Right lobe of liver (tissue), 4 donors: Measurements from ENCODE around the gene MACROD1.

Experiments used
- POLR2A ChIP-seq: fragments of 450-650 bp; IDR thresholded peaks from one replicate; pipeline ENCODE4 v1.6.1; 2017; ENCODE audit warnings: antibody characterized with exemption, mild to moderate bottlenecking
- TF ChIP-seq, protein P1 (sequence below), 4 donors: fragments of 200-600 bp in 3 of 4; fragments of 450-650 bp in 1 of 4; IDR thresholded peaks; one replicate each; pipeline versions ENCODE4 v1.5.1 to v1.8.0; 2016 to 2022; ENCODE audit warnings: antibody characterized with exemption in 4 of 4, mild to moderate bottlenecking in 2 of 4
- donor health status: DM: no; HTN: no; CAD: no.
- donor health status: DM: no; HTN: no; CAD: no.
- donor health status: DM: no; HTN: yes; CAD: no.

DNA sequence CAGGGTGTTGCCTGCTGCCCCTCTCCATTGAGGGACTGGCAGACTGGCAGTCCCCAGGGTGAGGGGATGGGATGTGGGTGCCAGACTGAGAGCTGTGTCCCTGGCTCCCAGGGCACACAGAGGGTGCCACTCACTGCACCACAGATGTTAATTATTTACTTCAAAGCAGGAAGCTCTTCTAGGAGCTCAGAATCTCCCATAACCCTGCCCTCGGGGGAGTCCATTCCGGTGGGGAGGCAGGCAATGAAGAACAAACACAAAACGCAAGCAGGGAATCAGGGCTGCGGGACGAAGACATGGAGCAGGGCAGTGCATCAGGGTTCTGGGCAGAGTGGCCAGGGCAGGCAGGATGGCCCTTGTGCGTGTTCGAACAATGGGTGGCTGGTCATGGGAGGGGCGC lies 154.5 kb downstream of the MACROD1 start:
- TF ChIP-seq POLR2A, result no peak
- TF ChIP-seq, protein P1, sequence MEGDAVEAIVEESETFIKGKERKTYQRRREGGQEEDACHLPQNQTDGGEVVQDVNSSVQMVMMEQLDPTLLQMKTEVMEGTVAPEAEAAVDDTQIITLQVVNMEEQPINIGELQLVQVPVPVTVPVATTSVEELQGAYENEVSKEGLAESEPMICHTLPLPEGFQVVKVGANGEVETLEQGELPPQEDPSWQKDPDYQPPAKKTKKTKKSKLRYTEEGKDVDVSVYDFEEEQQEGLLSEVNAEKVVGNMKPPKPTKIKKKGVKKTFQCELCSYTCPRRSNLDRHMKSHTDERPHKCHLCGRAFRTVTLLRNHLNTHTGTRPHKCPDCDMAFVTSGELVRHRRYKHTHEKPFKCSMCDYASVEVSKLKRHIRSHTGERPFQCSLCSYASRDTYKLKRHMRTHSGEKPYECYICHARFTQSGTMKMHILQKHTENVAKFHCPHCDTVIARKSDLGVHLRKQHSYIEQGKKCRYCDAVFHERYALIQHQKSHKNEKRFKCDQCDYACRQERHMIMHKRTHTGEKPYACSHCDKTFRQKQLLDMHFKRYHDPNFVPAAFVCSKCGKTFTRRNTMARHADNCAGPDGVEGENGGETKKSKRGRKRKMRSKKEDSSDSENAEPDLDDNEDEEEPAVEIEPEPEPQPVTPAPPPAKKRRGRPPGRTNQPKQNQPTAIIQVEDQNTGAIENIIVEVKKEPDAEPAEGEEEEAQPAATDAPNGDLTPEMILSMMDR (IDR thresholded peaks at IDR 0.05), result no peak
